GM18868 (cell line): ENCODE data around the gene MFSD12.

ENCODE experiments used
- ATAC-seq: cut with Tn5 transposase; IDR thresholded peaks from one replicate; pipeline ENCODE4 v1.9.1; 2021; ENCODE audit warnings: mild to moderate bottlenecking, moderate library complexity; ENCODE audit not compliant: unreplicated experiment

The MFSD12 gene

DNA sequence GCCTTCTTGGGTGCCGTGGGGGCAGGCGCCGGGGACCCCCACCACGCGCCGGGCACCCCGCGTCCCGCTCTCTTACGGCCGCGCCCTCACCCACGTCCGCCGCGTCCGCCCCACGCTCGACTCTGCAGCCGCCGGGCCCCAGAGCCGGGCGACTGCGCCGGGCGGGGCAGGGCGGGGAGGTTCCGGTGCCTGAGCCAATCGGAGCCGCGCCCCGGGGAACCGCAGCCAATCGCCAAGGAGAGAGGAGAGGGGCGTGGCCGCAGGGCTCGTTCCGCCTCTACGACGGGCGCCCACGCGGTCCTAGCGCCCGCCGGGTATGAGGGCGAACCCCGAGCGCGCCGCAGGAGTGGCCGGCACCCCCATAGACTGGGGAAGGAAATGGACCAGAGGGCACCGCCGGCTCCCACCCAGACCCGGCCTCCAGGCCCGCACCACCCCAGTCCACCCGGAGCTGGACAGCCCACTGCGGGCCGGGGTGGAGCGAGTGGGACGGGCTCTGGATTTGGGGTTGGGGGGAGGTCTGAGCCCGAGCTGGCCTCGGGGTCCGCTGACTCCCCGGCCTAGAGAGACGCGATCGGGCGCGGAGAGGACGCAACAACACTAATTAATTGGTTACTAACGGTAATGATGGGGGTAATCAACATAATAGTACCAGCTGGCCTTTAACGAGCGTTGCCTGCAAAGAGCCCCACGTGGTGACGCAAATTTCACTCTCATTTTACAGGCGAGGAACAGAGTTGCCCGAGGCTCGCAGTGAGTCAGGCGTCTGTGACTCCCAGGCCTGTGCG lies at the start of gene MFSD12:
TSS of gene MFSD12 (minus strand) at position 126 of the 788 bp plus-strand sequence. CDS start 183 bp downstream, outside the sequence.
- ATAC-seq = peak; percentile 82

DNA sequence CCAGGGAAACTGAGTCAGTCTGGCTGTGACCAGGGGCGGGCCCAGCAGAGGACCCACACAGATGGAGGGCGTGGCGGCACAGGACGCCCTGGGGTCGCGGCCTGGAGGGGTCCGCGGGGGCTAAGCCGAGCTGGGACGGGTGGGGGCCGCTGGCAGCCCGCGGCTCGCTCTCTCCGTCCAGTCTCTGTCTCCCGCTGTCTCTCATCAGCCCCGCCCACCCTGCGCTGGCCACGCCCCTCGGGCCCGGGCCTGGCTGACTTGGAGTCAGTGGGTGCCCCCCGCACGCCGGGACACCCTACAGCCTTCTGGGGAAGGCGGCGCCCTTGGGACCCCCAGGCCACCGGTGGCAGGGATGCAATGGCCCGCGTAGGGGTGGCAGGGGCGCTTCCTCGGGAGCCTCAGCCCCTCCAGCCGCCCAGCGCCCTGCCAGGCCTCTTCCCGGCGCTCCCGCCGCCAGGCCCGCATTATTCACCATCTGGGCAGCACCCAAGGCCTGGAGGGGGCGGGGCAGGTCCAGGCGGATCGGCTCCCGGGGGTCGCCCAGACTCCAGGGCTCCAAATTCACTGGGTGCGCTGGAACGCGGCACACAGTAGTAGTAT lies 49.4 kb upstream of the MFSD12 start, which contains the start of gene TBXA2R:
TSS of gene TBXA2R (minus strand) at position 186 of the 600 bp plus-strand sequence. CDS start 6,241 bp downstream, outside the sequence.
- no peak for ATAC-seq

DNA sequence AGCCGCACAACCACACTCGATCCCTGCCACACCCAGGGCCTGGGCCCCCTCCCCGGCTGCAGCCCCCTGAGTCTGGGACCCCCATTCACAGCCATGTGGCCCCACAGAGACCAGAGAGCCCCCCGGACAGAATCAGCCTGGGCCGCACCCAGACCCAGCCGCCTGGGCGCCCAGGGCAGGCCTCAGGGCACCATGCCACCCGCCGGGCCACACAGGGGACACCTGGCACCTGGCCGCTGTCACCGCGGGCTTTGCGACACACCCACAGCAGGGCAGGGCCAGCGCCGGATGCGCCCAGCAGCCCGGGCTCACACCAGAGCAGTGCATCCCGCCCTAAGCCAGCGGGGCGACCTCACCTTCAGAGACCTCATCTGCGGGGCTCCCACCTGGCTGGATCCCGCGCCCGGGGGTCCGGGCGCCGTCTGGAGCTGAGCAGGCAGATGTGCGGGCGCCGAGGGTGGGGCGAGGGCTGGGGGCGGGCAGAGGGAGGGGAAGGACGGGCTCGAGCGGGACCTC lies 48.8 kb upstream of the MFSD12 start:
- ATAC-seq = no peak

DNA sequence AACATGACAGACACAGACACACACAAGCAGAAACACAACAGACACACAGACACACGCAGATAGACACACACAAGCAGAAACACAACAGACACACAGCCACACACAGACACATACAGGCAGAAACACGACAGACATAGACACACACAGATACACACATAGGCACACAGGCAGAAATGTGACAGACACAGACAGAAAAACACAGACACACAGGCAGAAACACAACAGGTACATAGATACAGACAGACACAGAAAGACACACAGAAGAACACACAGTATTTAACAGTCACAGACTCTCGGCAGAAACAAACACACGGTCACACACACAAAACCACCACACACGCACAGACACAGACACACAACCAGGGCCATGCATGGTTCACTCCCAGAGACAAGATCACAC lies 48.4 kb upstream of the MFSD12 start:
- ATAC-seq = no peak

DNA sequence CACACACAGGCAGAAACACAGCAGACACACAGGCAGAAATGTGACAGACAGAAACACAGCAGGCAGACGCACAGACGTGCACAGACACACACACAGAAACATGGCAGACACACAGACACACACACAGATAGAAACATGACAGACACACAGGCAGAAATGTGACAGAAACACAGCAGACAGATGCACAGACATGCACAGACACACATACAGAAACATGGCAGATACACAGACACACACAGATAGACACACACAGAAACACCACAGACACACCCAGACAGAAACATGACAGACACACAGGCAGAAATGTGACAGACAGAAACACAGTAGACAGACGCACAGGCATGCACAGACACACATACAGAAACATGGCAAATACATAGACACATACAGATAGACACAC lies 48.0 kb upstream of the MFSD12 start:
- no peak for ATAC-seq

DNA sequence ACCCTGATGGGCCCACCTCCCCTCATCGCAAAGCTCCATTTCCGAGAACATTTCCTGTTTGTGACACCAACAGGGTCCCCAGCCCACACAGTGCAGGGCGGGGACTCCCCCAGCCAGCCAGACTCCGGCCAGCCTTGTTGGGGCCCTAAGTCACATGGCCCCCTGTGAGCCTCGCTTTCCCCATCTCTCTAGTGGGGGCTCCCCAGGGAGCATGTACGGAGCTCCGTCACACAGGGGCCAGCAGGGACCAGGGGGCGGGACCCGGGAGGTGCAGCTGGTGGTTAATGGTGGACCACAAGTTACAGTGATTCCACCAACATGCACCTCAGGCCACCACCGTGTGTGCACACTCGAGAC lies 47.6 kb upstream of the MFSD12 start:
- ATAC-seq = no peak

DNA sequence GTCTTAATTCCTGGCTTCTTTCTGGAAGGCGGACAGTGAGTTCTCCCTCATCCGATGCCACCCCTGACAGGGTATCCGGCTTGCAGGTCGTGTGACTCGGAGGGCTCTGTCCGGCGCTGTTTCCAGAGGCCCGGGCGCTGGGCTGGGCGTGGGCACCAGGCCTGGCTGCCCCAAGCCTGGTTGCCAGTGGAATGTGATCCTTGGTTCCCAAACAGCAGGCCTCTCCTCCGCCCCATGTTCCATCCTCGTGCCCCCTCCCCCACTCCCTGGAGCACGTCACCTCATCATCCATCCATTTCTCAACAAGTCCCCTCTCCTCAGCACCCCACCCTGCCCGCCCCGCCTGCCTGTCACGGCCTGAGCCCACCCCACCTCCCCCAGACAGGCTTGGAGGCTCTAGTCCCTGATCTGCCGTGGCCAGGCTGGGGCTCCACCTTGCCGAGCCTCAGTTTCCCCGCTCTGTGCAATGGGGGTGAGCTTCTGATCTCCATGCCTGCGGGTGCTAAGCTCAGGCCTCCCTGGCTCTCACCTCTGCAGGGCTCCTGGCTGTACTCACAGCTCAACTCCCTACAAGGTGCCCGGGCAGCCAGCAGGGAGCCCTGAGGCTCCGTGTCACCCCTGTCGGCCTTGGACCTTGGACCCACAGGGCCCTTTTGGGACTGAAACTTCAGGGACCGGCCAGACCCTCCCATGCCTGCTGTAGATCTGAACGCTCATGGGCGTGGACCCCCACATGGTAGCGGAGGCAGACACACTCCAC lies 47.0 kb upstream of the MFSD12 start:
- ATAC-seq = no peak

DNA sequence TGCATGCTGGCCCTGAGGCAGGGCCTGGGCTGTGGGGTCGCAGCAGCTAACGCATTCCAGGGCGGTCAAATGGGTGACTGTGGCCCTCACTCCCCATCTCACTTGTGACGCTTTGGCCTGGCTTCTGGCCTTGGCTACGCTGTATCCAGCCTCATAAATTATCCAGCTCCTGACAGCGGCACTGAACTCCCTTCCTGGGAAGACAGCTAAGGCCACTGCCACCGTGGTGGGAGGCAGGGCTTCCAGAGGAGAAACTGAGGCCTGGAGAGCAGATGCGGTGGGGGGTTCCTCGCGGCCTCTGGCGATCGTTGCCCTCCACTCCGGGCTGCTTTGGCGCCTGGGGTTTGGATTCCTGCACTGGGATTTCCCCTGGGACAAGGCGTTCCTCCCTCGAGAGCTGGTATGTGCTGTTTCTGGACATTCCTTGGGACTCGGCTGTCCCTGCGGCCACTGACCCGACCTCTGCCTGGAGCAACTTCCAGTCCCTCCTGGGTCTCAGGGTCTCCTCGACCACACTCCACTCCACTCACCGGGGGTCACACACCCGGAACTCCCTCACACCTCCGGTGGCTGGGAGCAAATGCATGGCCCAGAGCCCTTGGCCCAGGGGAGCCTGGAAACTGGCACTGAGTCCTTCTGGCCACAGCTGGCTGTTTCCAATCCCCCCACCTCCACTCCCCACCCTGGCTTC lies 45.9 kb upstream of the MFSD12 start:
- no peak for ATAC-seq

DNA sequence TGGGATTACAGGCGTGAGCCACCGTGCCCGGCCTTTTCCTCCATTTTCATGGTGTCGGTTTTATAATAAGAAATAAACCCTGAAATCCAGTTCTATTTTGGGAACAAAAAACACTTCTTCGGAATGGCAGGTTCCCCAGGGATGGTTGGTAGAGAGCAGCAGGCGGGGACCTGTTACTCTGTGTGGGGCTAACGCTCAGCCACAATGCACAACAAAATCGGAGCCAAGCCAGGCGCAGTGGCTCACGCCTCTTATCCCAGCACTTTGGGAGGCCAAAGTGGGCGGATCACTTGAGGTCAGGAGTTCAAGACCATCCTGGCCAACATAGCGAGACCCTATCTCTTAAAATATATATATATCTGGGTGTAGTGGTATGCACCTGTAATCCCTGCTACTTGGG lies 43.6 kb upstream of the MFSD12 start:
- no peak for ATAC-seq

DNA sequence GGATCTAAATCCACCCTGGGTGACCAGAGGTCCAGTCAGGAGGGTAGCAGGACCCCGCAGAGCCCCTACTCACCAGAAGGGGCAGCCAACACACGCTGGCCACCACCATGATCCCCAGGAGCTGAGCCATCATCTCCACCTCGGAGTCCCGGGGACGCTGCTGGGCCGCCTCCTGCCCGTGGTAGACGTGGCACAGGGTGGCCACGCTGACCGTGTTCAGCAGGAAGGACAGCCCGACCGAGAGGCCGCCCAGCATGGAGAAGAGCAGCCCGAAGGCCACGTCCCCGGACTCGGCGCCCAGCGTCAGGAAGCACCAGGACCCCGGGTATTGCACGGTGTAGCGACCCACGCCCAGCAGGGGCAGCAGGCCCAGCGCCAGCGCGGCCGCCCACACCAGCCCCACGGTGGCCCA lies 42.4 kb upstream of the MFSD12 start:
- ATAC-seq = no peak

DNA sequence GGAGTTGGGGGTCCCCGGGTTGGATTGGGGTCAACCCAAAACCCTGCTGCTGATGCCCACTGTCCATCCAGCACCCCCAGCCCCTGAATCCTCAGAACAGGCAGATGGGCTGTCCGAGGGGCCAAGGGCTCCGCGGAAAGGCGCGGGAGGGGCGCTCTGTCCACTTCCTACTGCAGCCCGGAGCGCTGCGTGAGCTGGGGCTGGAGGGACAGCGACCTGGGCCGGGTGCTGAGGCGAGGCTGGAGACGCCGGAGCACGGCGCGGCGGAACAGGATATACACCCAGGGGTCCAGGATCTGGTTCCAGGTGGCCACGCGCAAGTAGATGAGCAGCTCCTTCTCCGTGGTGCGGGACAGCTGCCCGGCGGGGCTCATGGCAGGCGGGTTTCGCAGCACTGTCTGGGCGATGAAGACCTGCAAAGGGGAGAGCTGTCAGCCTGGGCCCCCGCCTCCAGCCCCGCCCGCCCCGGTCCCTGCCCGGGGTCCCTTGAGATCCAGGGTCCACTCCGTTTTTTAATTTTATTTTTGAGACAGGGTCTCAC lies 38.2 kb upstream of the MFSD12 start:
- ATAC-seq = no peak

DNA sequence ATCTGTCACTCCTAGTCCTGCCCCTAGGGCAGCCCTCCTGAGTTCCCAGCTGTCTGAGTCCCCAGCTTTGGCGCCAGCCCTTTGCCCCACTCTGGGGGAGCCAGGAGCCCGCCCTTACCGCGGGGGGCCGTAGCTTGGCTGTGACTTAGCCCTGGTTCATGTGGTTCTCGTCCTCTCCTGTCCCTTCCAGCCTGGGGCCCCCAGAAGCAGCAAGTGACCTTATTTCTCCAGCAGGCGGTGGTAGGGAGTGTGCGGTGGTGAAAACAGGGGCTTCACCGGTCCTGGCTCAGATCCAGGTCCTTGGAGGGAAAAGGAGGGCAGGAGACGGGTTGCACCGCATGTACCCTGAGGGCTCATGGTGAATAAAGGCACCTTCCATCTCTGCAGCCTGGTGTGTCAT lies 35.8 kb upstream of the MFSD12 start:
- no peak for ATAC-seq

DNA sequence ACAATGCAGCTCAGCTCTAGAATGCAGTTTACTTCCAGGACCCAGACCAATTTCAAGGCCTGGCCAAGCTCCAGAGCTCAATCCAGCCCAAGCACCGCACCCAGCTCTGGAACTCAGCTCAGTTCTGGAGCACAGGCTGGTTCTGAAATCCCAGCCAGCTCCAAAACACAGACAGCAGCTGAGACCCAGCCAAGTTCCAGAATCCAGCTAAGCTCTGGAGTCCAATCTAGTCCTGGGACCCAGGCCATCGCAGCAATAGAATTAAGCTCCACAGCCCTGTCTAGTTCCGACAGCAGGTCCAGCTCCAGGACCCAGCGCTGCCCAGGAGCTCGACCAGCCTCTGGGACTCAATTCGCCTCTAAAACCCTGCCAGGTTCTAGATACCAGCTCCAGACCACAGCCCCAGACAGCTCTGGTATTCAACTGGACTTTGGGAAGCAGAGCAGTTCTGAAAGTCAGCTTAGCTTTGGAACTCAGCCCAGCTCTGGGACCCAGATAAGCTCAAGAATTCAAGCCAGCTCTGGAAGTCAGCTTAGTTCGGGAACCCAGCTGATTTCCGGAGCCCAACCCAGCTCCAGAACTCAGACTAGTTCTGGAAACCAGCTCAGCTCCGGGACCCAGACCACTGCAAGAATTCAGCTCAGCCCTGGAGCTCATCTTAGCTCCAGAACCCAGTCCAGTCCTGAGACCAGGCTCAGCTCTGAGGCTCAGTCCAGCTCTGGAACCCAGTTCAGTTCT lies 34.7 kb upstream of the MFSD12 start:
- no peak for ATAC-seq

DNA sequence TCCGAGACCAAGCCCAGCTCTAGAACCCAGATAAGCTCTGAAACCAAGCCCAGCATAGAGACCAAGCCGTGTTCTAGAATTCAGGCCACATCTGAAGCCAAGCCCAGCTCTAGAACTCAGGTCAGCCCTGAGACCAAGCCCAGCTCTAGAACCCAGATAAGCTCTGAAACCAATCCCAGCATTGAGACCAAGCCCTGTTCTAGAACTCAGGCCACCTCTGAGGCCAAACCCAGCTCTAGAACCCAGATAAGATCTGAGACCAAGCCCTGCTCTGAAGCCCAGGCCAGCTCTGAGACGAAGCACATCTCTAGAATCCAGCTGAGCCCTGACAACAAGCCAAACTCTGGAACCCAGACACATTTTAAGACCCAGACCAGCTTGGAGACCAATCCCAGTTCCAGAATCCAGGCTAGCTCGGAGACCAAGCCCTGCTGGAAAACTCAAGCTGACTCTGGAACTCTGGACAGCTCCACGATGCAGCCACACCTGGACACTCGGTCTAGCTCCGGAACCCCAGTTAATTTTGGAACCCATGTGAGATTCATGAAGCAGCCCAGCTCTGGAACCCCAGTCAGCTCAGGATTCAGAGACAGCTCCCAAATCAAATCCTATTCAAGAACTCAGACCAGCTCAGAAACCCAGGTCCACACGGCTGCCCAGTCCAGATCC lies 33.7 kb upstream of the MFSD12 start:
- no peak for ATAC-seq

DNA sequence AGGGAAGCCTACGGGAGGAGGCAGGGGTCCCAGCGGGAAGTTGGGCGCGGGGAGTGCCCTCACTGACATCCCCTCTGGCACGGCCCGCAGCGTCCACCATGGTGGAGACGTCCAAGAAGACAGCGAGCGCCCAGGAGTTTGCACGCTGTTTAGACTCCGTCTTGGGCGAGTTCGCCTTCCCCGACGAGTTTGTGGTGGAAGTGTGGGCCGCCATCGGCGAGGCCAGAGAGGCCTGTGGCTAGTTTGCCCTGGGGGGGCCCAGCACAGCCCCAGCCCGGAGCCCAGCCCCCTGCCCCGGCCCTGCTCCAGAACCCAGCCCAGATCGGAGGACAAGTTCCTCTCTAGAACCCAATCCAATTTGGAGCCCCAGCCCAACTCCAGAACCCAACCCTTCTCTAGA lies 32.6 kb upstream of the MFSD12 start:
- no peak for ATAC-seq

DNA sequence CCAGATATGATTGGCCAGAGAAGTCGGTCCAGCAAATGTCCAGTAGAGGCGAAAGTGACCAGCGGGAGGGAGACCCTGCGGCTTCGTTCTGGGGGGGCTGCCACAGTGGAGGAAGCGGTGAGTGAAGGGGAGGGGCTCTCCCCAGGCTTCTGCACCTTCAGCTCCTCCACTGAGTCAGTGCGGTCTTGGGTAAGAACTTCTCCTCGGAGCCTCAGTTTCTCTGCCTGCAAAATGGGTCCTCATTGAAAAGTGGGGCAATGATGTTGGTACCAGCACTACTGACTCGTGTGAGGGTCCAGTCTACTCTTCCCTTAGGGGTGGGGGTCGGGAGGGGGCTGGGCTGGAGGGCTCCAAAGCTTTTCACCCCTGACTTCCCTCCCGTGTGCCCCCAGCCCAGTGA lies 32.1 kb upstream of the MFSD12 start:
- ATAC-seq = no peak

DNA sequence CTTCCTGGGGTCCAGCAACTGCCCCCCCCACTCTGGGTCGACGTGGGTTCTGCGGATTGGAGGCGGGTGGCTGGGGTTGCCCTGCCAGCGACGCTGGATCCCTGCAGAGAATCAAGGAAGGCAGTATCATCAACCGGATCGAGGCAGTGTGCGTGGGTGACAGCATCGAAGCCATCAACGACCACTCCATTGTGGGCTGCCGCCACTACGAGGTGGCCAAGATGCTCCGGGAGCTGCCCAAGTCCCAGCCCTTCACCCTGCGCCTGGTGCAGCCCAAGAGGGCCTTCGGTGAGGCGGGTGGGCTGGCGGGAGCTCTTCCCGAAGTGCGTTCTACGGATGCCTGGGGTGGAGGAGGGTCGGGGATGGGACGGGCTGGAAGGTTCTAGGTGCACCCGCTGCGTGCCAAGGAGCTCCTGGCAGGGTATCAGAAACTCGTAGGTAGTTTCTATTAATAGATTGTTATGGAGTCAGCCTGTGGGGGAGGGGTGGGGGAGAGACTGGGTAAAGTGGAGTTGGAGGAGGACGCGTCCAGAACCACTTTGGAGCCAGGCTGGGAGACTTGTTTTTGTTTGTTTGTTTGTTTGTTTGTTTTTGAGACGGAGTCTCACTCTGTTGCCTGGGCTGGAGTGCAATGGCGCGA lies 29.4 kb upstream of the MFSD12 start:
- no peak for ATAC-seq

DNA sequence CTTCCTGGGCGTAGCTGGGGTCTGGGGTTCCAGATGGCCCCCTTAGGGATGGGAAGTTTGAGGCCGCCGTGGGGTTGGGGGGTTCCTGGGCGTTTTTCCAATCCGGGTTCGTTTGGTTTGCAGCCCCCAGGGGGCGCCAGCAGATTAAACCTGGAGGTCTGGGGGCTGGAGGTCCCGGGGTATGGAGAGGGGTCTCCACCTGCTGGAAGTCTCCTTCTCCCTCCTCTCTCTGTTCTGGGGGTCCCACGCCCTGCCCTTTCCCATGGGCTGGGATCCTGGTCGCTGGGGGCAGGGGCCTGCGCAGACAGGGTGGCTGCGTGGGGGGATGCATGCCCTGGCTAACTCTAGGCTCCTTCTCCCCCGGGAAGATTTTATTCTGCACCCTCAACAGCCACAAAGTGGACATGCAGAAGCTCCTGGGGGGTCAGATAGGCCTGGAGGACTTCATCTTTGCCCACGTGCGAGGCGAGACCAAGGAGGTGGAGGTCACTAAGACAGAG lies 28.8 kb upstream of the MFSD12 start:
- no peak for ATAC-seq
